NCI-H2196 (cell line): ENCODE measurements around the gene RASSF5.

Experiments
- DNase-seq: peaks from one replicate; lab custom pipeline; 2025; ENCODE audit not compliant: unreplicated experiment; lab: John Stamatoyannopoulos, UW

RASSF5 gene

GRCh38 chr1:206496131-206496793, 11.1 kb upstream of the RASSF5 start:
- DNase-seq, result peak; percentile 62

DNA sequence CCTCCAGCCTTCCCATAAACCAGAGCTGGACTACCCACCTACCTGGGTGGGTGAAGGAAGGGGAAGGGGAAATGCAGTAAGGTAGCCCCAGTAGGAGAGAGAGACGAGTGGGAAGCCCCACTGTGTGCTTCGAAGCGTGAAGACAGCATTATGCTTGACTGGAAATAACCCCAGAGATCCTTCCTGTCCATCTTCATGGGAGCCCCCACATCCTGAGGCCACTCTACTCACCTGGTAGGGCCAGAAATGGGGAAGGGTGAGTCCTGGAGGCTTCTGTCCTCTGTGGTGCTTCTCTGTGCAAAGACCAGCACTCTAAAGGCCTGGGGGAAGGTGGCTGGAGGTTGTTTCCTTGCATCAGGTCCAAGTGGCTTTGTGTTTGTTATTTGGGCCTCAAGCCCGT, 10.0 kb upstream of the RASSF5 start:
- DNase-seq, result no peak

GRCh38 chr1:206497774-206498173, 9.6 kb upstream of the RASSF5 start:
- DNase-seq, result no peak

DNA sequence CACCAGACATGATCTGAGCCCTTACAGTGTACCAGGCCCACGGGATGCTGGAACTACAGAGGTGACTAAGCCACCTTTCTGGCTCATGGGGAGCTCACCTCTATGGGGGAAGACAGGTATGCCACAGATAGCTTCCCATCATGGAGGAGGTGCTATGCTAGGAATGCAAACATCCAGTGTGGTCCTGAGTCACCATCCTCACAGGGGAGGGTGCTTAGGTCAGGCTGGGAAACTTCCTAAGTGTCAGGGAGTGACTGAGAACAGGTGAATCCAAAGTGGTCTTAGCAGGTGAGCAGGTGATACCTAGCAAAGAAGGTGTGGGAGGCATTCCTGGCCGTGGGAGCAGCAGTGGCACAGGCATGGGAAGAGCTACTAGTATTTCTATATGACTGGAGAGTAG, 8.6 kb upstream of the RASSF5 start:
- no peak for DNase-seq

DNA sequence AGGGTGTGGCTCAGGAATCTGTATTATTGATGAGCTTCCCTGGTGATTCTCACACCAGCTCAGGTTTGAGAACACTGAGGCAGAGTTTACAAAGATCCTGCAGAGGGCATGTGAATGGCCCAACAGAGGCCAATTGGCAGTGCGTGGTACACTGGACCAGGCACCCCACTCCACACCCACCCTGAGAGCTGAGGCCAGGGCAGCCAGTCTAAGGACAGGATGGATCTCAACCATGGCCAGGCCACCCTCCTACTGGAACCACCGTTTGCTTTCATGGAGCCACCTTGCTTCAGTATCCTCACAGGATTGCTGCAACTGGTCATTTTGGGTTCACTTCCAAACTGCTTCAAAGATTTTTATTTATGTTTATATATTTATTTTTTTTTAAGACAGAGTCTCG, 7.3 kb upstream of the RASSF5 start:
- DNase-seq, result no peak

GRCh38 chr1:206501881-206502280, 5.5 kb upstream of the RASSF5 start:
- no peak for DNase-seq

DNA sequence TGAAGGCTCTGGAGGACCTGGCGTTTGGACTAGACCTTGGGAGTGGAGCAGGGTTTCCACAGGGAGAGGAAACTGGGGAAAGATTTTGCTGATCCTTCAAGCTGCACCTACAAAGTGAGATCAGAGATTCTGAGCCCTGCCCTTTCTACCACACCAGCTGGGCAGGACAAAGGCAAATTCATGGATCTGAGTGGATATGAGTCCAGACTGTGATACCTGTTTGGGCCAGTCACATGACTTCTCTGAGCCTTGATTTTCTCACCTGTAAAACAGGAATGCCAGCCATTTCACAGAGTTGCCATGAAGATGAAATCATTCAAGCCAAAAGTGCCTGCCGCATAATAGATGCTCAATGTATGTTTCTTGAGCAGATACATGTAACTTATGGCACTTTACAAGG, 4.9 kb upstream of the RASSF5 start:
- DNase-seq, result no peak

GRCh38 chr1:206502812-206503211, 4.5 kb upstream of the RASSF5 start:
- no peak for DNase-seq

DNA sequence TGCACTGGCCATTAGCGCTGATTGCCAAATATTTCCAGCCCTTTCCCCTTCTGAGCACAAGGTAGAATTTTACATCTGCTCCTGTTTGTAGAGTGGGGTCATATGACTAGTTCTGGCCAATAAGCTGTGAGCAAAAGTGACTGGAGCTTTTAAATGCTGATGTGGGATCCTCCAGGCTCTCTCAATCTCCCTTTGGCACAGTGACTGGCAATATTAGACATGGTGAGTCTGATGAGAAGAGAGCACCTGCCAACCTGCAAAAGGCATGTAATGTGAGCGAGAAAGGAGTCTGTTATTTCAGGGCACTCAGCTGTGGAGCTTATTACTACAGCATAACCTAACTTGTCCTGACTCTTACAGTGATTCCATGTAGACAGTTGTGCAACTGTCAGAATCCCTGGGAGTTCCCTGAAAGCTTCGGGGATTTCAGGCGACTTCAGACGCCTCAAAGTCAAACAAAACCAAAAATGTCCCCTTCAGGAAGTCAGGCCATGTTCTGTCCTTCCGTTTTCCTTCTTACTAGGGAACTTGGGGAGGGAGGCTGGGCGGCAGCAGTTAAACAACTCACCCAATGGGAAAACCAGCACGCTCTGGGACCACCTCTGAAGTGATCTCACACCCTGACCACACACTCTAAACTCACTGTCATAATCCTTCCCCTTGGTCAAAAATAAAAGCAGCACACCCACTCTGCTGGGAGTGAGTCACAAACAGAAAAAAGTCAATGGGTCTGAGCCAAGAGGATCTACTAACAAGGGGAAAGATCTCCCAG, 3.6 kb upstream of the RASSF5 start:
- DNase-seq, result no peak

- no peak for DNase-seq
These were observed 3.0 kb upstream of the RASSF5 start for GRCh38 chr1:206504363-206504713.

GRCh38 chr1:206505702-206506355, 1.5 kb upstream of the RASSF5 start:
- peak; percentile 30 for DNase-seq

- no peak for DNase-seq
These were observed 687 bp upstream of the RASSF5 start for GRCh38 chr1:206506405-206507283.

GRCh38 chr1:206508130-206508889, 979 bp downstream of the RASSF5 start:
- DNase-seq, result no peak

- DNase-seq, result no peak
These were observed 1.6 kb downstream of the RASSF5 start for GRCh38 chr1:206508956-206509355.

DNA sequence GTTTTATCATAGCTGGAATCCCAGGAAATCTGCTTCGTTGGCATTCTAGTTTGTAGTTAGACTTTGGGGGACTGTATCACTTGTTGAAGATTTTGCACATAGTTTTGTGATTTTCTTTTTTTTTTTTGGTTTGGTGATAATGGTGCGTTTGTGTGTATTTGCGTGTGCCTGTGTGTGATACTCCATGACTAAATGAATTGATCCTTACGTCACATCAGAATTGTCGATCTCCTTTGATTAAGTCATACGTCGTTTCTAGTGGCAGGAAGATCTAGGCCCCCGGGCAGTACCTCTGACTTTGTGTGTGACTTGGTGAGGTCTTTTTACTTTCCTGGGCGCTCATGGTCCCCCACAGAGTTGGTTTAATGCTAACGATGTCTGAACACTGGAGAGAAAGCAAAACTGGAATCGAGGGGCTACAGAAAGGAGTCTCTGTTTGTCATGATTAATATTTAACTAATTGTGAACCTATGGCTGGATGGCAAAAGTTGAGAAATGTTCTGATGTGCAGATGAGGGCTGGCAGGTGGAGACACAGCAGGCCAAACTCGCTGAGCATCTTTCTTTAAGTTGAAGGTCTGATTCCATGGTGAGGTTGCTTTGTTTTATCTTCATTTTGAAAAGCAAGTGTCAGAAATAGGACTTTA, 2.4 kb downstream of the RASSF5 start:
- DNase-seq, result no peak

GRCh38 chr1:206510371-206510770, 3.0 kb downstream of the RASSF5 start:
- DNase-seq, result no peak

GRCh38 chr1:206511362-206512057, 4.2 kb downstream of the RASSF5 start:
- DNase-seq, result no peak

DNA sequence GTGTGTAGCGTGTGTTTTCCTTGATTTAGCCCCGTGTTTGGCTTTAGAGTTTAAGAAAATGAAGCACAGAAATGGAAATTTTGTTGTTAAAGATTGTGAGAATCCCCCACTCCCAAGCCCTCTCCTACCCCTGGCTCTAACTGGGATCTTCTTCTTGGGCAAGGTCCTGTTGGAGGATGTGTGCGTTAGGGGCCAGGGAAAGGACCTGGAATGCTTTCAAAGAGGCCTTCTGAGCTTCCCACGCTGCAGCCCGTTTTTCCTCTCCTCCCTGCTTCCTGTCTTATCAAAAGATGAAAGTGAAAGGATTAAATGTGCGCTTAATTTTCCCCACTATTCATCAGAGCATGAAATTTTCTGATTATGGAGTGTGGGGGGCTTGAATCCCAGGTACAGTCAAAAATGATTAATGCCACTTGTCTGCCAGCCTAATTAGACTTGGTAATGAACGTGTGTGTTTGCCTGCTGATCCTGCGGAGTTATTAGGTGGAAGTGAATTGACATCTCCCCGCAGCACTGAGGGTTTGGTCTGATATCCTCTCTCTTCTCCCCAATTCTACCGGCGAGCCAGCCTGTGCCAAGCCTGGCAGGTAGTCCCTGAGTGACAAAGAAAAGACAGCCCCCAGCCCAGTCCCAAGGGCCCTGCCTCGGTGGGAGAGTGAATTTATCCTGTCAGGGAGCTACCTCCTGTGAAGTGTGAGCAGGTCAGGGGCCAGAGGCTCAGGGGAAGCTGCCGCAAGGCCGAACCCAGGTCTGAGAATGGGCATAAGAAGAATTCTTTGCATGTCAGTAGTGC, 4.9 kb downstream of the RASSF5 start:
- DNase-seq, result no peak

- DNase-seq, result no peak
These were observed 5.5 kb downstream of the RASSF5 start for GRCh38 chr1:206512851-206513180.
